Psoas muscle (tissue), 8 donors: Measurements from ENCODE around the gene SYN1. TPM values are rescaled to one million over a fixed set of nuclear protein-coding genes. Genes with fewer than 3 reads are reported as not detected.

Source experiments
- ATAC-seq, 4 donors: fragments of 200-7000 bp; cut with Tn5 transposase; one replicate each; pipeline ENCODE4 v1.9.1; 2020; ENCODE audit warnings: moderate library complexity in 3 of 4, mild to moderate bottlenecking in 2 of 4
- DNase-seq, 2 donors: peaks; one replicate each; pipeline ENCODE4 v3.0.0-alpha.2; 2020
- H3K27ac ChIP-seq: fragments of 200-600 bp; one replicate; pipeline ENCODE4 v1.8.0; 2022
- H3K27me3 ChIP-seq, 3 donors: fragments of 200-600 bp in 1 of 3; one replicate each; pipeline versions ENCODE4 v1.6.1 to v1.8.0; 2013 to 2022; ENCODE audit warnings: low read length in 2 of 3, mild to moderate bottlenecking in 2 of 3, moderate library complexity in 1 of 3; ENCODE audit not compliant: insufficient read depth in 3 of 3
- H3K36me3 ChIP-seq, 2 donors: fragments of 200-600 bp in 1 of 2; one replicate each; pipeline versions ENCODE4 v1.6.1 to v1.8.0; 2013 to 2022; ENCODE audit warnings: low read depth in 1 of 2, mild to moderate bottlenecking in 1 of 2, moderate library complexity in 1 of 2; ENCODE audit not compliant: insufficient read depth in 1 of 2
- H3K4me1 ChIP-seq: fragments of 200-600 bp; one replicate; pipeline ENCODE4 v1.8.0; 2022
- H3K4me3 ChIP-seq: fragments of 200-600 bp; one replicate; pipeline ENCODE4 v1.8.0; 2022; ENCODE audit warnings: mild to moderate bottlenecking
- H3K9me3 ChIP-seq: fragments of 200-600 bp; one replicate; pipeline ENCODE4 v1.8.0; 2022
- CTCF ChIP-seq: fragments of 200-600 bp; IDR thresholded peaks from one replicate; pipeline ENCODE4 v1.8.0; 2022; ENCODE audit warnings: antibody characterized with exemption
- WGBS, 3 donors: extraction: QIAGEN DNeasy Blood & Tissue Kit; methylation state at CpG; one replicate each; pipeline versions ENCODE4 v1.1.6 to v1.1.7; 2013; 5-methylcytosine and 5-hydroxymethylcytosine counted together
- intact Hi-C, 2 donors: fragments of 100-400 bp; cut with DNase I; formaldehyde crosslinking; loops; one replicate each; pipeline versions ENCODE4 v1.11.0 to v1.14.2; 2022
- polyA plus RNA-seq, 3 donors: library from polyadenylated mRNA; stranded (reverse); fragments of 200-250 nt; gene quantifications; one replicate each; pipeline ENCODE4 v1.2.3, GENCODE V29; 2013
- total RNA-seq, 4 donors: library from RNA; stranded (reverse); fragmentation: NEBNext Ultra II Directional in 2 of 4; extraction: Animal tissue kit (Norgen Biotek cat#: 25700) in 2 of 4; gene quantifications; one replicate each; pipeline versions ENCODE4 v1.2.1 to v1.2.4, GENCODE V29; 2021 to 2023
- donor health status: healthy with polysubstance abuse.
- donor health status: DM: no; HTN: no; CAD: no; lungs with moderate emphysema.
- donor health status: Bipolar disorder and iron deficiency.
- donor health status: healthy.
- donor health status: DM: yes; HTN: yes; CAD: no.
- donor health status: DM: no; HTN: no; CAD: no.
- donor health status: DM: no; HTN: no; CAD: no.
- donor health status: DM: yes; HTN: yes; CAD: no.

The SYN1 gene
- total and polyA plus RNA-seq, 7 donors = 0.80 to 7.0 (median 2.3) TPM

DNA sequence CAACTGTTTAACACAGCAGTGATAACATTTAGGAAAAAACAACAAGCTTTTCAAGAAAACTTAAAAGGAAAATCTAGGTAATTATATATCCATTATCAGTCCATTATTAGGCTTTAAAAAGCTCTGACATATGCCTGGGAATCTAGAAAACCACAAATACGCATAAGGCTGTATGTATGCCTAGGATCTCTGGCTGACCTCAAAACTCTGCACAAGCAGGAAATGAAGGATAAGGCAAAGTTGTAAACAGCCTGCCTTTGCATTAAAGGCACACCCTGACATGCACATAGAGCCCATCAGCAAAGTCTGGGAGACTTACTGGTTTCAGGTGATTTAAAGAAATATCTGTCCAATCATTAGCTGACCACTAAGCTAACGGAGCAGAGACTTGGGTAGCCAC, 23.4 kb downstream of the SYN1 start:
- H3K4me1 ChIP-seq = no peaks in the 10 kb centered on the region
- peaks cover 24% of the 10 kb centered on the region for H3K9me3 ChIP-seq
- no peaks in the 10 kb centered on the region for H3K27me3 ChIP-seq
- H3K36me3 ChIP-seq = no peaks in the 10 kb centered on the region
- DNase-seq (no peak), ATAC-seq (no peak)
- H3K27ac ChIP-seq = no peak overlapping the region
- H3K4me3 ChIP-seq = no peak overlapping the region
- WGBS, 3 donors = 71 to 87% (median 81%) methylated on average over 2 of the region's 2 CpGs
- no peak for TF ChIP-seq CTCF
- intact Hi-C loops = no loop called here

DNA sequence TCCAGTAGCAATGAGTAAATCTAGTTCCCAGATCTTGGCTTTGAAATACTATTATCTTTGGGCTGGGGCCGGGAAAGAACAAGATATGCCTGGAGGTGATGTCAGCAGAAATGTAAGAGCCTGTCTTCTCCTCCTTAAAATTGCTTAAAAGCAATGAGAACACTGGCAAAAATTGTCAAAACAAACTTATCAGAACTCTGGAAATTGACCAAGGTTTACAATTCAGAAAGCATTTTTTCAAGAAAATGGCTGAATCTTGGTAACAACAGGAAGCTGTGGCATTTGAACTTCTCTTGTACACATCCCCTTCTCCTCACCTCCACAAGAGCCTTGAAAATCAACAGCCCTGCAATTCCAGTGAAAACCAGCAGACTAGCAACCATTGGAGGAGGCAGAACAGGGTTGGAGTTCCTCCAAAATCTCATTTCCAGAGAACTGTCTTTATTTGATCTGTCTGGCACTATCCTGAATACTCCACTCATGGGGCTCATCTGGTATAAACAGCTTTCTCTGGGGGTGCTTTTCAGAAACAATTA, 23.9 kb downstream of the SYN1 start:
- ATAC-seq = no peak
- WGBS, 3 donors = 54 to 61% (median 55%) methylated on average over 1 of the region's 1 CpG
- no peaks in the 10 kb centered on the region for H3K27me3 ChIP-seq

GRCh38 chrX:47593522-47593921, 26.1 kb downstream of the SYN1 start:
- no peaks in the 10 kb centered on the region for H3K27me3 ChIP-seq
- DNase-seq (no peak), ATAC-seq (no peak)
- peaks cover 13% of the 10 kb centered on the region for H3K9me3 ChIP-seq
- 52 to 61% (median 57%) methylated on average over 4 of the region's 4 CpGs for WGBS, 3 donors
- H3K4me1 ChIP-seq = no peaks in the 10 kb centered on the region
- no peak overlapping the region for H3K27ac ChIP-seq
- intact Hi-C loops = no loop called here
- no peaks in the 10 kb centered on the region for H3K36me3 ChIP-seq
- TF ChIP-seq CTCF = no peak
- H3K4me3 ChIP-seq = no peak overlapping the region

More for the DNA sequence above, 23.9 kb downstream of the SYN1 start:
- no peak for DNase-seq
- Histone ChIP-seq H3K4me3 (no peak overlapping the region), H3K27ac (no peak overlapping the region), H3K36me3 (no peaks in the 10 kb centered on the region), H3K9me3 (peaks cover 24% of the 10 kb centered on the region), H3K4me1 (no peaks in the 10 kb centered on the region)
- no peak for TF ChIP-seq CTCF
- intact Hi-C loops = no loop called here

DNA sequence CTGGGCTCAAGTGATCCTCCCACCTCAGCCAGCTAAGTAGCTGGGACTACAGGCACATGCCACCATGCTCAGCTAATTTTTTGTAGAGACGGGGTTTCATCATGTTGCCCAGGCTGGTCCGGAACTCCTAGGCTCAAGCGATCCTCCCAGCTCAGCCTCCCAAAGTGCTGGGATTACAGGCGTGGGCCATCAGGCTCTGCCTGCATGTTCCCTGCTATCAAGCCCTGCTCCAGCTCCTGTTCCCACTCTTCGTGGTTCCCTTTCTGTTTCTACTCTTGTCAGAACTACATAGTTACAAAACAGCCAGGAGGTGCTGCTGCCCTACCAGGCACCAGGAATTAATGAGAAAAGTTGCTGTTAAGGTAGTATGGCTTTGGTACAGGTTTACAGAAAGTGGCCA, 28.7 kb downstream of the SYN1 start:
- no peak for DNase-seq
- 70 to 79% (median 72%) methylated on average over 5 of the region's 5 CpGs for WGBS, 3 donors
- Histone ChIP-seq H3K27ac (no peak overlapping the region), H3K4me3 (no peak overlapping the region), H3K4me1 (no peaks in the 10 kb centered on the region), H3K36me3 (no peaks in the 10 kb centered on the region), H3K27me3 (no peaks in the 10 kb centered on the region), H3K9me3 (no peaks in the 10 kb centered on the region)
- intact Hi-C loops = no loop called here
- no peak for ATAC-seq
- no peak for TF ChIP-seq CTCF
